Measurements from ENCODE around the gene MFSD6. TPM values are rescaled to one million over a fixed set of nuclear protein-coding genes. Genes with fewer than 3 reads are reported as not detected.

The MFSD6 gene
- total RNA-seq, 3 donors from 2014 or later (not counting 1 experiment from before 2014, with no cell fraction given) = 36.7 to 50.5 (median 48.0) TPM

- TF ChIP-seq CTCF (IDR thresholded peaks at IDR 0.05) = no peak
- H3K27me3 ChIP-seq (ENCODE audit: control insufficient read depth, insufficient read depth, low read length) = no peaks in the 10 kb centered on the region
- no peak overlapping the region for H3K27ac Mint-ChIP-seq
- DNase-seq (no peak), ATAC-seq (no peak)
- no peaks in the 10 kb centered on the region for H3K9me3 Mint-ChIP-seq
- H3K36me3 ChIP-seq (ENCODE audit: control insufficient read depth, insufficient read depth, low read length) = no peaks in the 10 kb centered on the region
- no peaks in the 10 kb centered on the region for H3K36me3 Mint-ChIP-seq
- intact Hi-C loops (cut with micrococcal nuclease) = no loop called here
- H3K4me3 ChIP-seq (ENCODE audit: low read length) = no peak overlapping the region
- no peaks in the 10 kb centered on the region for H3K4me1 ChIP-seq (ENCODE audit: control insufficient read depth, insufficient read depth, low read length)
- H3K9me3 ChIP-seq (ENCODE audit: control insufficient read depth, insufficient read depth, low read length) = no peaks in the 10 kb centered on the region
- H3K27ac ChIP-seq (ENCODE audit: low read length) = no peak overlapping the region
- no peak overlapping the region for H3K4me3 Mint-ChIP-seq
- H3K4me1 Mint-ChIP-seq = peaks cover 0 to 5% of the 10 kb centered on the region in 2 donors
- H3K27me3 Mint-ChIP-seq (ENCODE audit: low read depth in 2 of 2) = no peaks in the 10 kb centered on the region
- 64% methylated on average over 5 of the region's 5 CpGs for WGBS (ENCODE audit: insufficient coverage)
Measured at GRCh38 chr2:190380962-190381412, 27.2 kb upstream of the MFSD6 start.

GRCh38 chr2:190382851-190383250, 25.3 kb upstream of the MFSD6 start:
- DNase-seq (peak in 1 of 2 donors; percentile 82), ATAC-seq (peak; percentile 64 to 80 (median 79))
- TF ChIP-seq CTCF (IDR thresholded peaks at IDR 0.05) = peak; percentile 51
- Mint-ChIP-seq H3K36me3 (no peaks in the 10 kb centered on the region), H3K4me1 (peaks cover 0 to 5% of the 10 kb centered on the region in 2 donors), H3K27me3 (ENCODE audit: low read depth in 2 of 2) (no peaks in the 10 kb centered on the region), H3K27ac (no peak overlapping the region), H3K9me3 (no peaks in the 10 kb centered on the region), H3K4me3 (no peak overlapping the region)
- WGBS (ENCODE audit: insufficient coverage) = 64% methylated on average over 1 of the region's 1 CpG
- H3K4me3 ChIP-seq (ENCODE audit: low read length) = no peak overlapping the region
- H3K4me1 ChIP-seq (ENCODE audit: control insufficient read depth, insufficient read depth, low read length) = no peaks in the 10 kb centered on the region
- H3K27me3 ChIP-seq (ENCODE audit: control insufficient read depth, insufficient read depth, low read length) = no peaks in the 10 kb centered on the region
- no peak overlapping the region for H3K27ac ChIP-seq (ENCODE audit: low read length)
- H3K9me3 ChIP-seq (ENCODE audit: control insufficient read depth, insufficient read depth, low read length) = no peaks in the 10 kb centered on the region
- no peaks in the 10 kb centered on the region for H3K36me3 ChIP-seq (ENCODE audit: control insufficient read depth, insufficient read depth, low read length)
- intact Hi-C loops (cut with micrococcal nuclease) = loop anchor here (1.0 to 2.0 kb wide), 2 partner anchors 297 to 422 kb away; no protein-coding TSS in a partner anchor

- intact Hi-C loops (cut with micrococcal nuclease) = no loop called here
- Mint-ChIP-seq H3K27me3 (ENCODE audit: low read depth in 2 of 2) (peaks cover 7 to 12% of the 10 kb centered on the region in 2 donors), H3K27ac (no peak overlapping the region), H3K9me3 (no peaks in the 10 kb centered on the region), H3K36me3 (no peaks in the 10 kb centered on the region), H3K4me3 (no peak overlapping the region), H3K4me1 (peaks cover 0 to 5% of the 10 kb centered on the region in 2 donors)
- no peaks in the 10 kb centered on the region for H3K4me1 ChIP-seq (ENCODE audit: control insufficient read depth, insufficient read depth, low read length)
- no peak overlapping the region for H3K4me3 ChIP-seq (ENCODE audit: low read length)
- WGBS (ENCODE audit: insufficient coverage) = 100% methylated on average over 3 of the region's 3 CpGs
- TF ChIP-seq CTCF (IDR thresholded peaks at IDR 0.05) = no peak
- no peak overlapping the region for H3K27ac ChIP-seq (ENCODE audit: low read length)
- no peaks in the 10 kb centered on the region for H3K36me3 ChIP-seq (ENCODE audit: control insufficient read depth, insufficient read depth, low read length)
- H3K9me3 ChIP-seq (ENCODE audit: control insufficient read depth, insufficient read depth, low read length) = no peaks in the 10 kb centered on the region
- ATAC-seq = no peak
- H3K27me3 ChIP-seq (ENCODE audit: control insufficient read depth, insufficient read depth, low read length) = peaks cover 2% of the 10 kb centered on the region
- no peak for DNase-seq
Measured at GRCh38 chr2:190387422-190387821, 20.7 kb upstream of the MFSD6 start.

GRCh38 chr2:190396271-190396670, 11.9 kb upstream of the MFSD6 start:
- Mint-ChIP-seq H3K9me3 (no peaks in the 10 kb centered on the region), H3K4me3 (no peak overlapping the region), H3K27me3 (ENCODE audit: low read depth in 2 of 2) (peaks cover 7 to 12% of the 10 kb centered on the region in 2 donors), H3K36me3 (no peaks in the 10 kb centered on the region), H3K4me1 (no peaks in the 10 kb centered on the region), H3K27ac (no peak overlapping the region)
- TF ChIP-seq CTCF (IDR thresholded peaks at IDR 0.05) = no peak
- ATAC-seq = no peak
- no peak for DNase-seq
- H3K4me3 ChIP-seq (ENCODE audit: low read length) = no peak overlapping the region
- H3K4me1 ChIP-seq (ENCODE audit: control insufficient read depth, insufficient read depth, low read length) = no peaks in the 10 kb centered on the region
- H3K27me3 ChIP-seq (ENCODE audit: control insufficient read depth, insufficient read depth, low read length) = no peaks in the 10 kb centered on the region
- no peaks in the 10 kb centered on the region for H3K9me3 ChIP-seq (ENCODE audit: control insufficient read depth, insufficient read depth, low read length)
- 80% methylated on average over 1 of the region's 2 CpGs for WGBS (ENCODE audit: insufficient coverage)
- H3K27ac ChIP-seq (ENCODE audit: low read length) = no peak overlapping the region
- intact Hi-C loops (cut with micrococcal nuclease) = no loop called here
- no peaks in the 10 kb centered on the region for H3K36me3 ChIP-seq (ENCODE audit: control insufficient read depth, insufficient read depth, low read length)

All from natural killer cell (primary cell).